T1000 (cell line): ENCODE measurements around the gene KRT36.

Experiments used
- DNase-seq: peaks from one replicate; lab custom pipeline; 2025; ENCODE audit warnings: mixed read lengths; lab: John Stamatoyannopoulos, UW

Gene KRT36

DNA sequence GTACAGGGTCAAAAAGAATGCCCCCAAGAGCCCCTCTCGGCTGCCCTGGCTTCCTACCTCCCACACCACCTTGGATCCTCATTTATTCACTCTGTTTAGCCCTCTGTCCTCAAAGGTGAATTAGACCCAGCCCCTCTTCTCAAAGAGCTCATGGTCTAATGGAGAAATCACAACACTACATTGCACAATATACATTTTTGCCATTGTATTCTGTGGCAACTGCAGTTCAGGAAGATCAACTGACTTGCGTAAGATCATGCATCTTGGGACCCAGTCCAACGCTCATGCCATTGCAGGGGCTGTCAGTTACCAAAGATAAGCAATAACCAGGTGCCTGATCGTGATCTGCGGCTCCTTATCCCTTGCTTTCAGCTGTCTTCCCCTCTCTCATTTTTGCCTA is 50.3 kb downstream of the KRT36 start:
- no peak for DNase-seq

DNA sequence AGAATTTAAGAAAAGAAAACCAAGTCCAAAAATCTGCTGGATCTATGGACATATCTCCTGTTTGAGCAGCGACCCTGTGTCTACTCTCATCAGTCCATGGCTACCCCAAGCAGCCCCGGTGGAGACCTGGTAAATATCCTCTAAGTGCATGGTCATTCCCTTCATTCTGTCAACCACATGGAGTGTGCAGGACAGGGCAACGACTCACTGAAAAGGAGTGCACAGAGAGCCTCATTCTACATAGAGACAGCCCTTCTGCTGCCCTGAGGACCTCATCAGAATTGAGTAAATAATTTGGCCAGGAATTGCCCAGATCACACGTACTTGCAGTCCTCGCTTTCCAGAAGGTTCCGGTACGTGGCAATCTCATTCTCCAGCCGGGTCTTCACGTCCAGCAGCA is 51.9 kb downstream of the KRT36 start:
- DNase-seq: no peak

DNA sequence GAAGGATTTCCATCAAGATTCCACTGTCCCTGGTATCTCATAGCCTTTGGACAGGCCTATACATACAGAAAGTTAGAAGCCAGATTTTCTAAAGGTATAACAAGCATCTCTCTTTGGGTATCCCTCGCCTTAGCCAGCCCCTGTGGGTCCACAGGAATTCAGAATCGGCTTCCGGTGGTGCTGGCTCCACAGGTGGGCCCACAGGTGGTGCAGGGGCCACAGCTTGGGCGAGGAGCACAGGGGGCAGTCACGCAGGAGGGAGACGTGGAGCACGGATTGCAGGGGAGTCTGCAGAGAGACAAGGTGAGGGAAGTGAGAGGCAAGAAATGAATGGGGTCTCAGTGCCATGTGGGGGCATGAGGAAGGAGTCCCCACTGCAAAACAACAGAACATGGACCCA is 52.5 kb downstream of the KRT36 start:
- DNase-seq: no peak
